DND-41 (cell line): ENCODE measurements around the gene ARSA.
A peak's percentile ranks its signal among the peaks of the same experiment; 100 is the strongest.

Source experiments
- ATAC-seq: fragments of 200-7000 bp; cut with Tn5 transposase; 3 replicates; pipeline ENCODE4 v1.9.1; 2021; ENCODE audit warnings: low read depth; ENCODE audit not compliant: insufficient read depth
- DNase-seq: peaks from one replicate; pipeline ENCODE4 v3.0.0-alpha.2; 2020
- H2AFZ ChIP-seq: 2 replicates; pipeline ENCODE4 v1.6.0; 2012; ENCODE audit warnings: low read depth, low read length
- H3K27ac ChIP-seq: 2 replicates; pipeline ENCODE4 v1.5.1; 2012; ENCODE audit warnings: low read length, inconsistent platforms
- H3K27me3 ChIP-seq: fragments of 200-600 bp; sonication (generic); 2 replicates; pipeline ENCODE4 v1.6.0; 2012; ENCODE audit warnings: low read length, mild to moderate bottlenecking, inconsistent platforms; ENCODE audit not compliant: insufficient read depth, poor library complexity
- H3K36me3 ChIP-seq: 2 replicates; pipeline ENCODE4 v1.5.1; 2012; ENCODE audit warnings: low read length, inconsistent platforms; ENCODE audit not compliant: insufficient read depth
- H3K4me1 ChIP-seq: 2 replicates; pipeline ENCODE4 v1.5.1; 2012; ENCODE audit warnings: mild to moderate bottlenecking, low read length; ENCODE audit not compliant: insufficient read depth
- H3K4me2 ChIP-seq: 2 replicates; pipeline ENCODE4 v1.6.0; 2012; ENCODE audit warnings: mild to moderate bottlenecking, moderate library complexity, low read length, inconsistent platforms; ENCODE audit not compliant: insufficient read depth
- H3K4me3 ChIP-seq, 2 experiments: fragments of 200-600 bp in 1 of 2; shearing (Covaris generic) in 1 of 2; 2 replicates each; pipeline ENCODE4 v1.5.1; 2012 to 2016; ENCODE audit warnings: inconsistent platforms in 2 of 2, low read length in 2 of 2, mild to moderate bottlenecking in 2 of 2, low read depth in 1 of 2, moderate library complexity in 1 of 2
- H3K79me2 ChIP-seq: 2 replicates; pipeline ENCODE4 v1.6.0; 2012; ENCODE audit warnings: low read length, inconsistent platforms; ENCODE audit not compliant: insufficient read depth
- H3K9ac ChIP-seq: 2 replicates; pipeline ENCODE4 v1.6.0; 2012; ENCODE audit warnings: low read depth, mild to moderate bottlenecking, inconsistent platforms, low read length, moderate library complexity
- H3K9me3 ChIP-seq: 2 replicates; pipeline ENCODE4 v1.5.1; 2012; ENCODE audit warnings: low read length, moderate library complexity, mild to moderate bottlenecking, inconsistent platforms; ENCODE audit not compliant: insufficient read depth, severe bottlenecking
- H4K20me1 ChIP-seq: 2 replicates; pipeline ENCODE4 v1.6.0; 2012; ENCODE audit warnings: low read length; ENCODE audit not compliant: insufficient read depth
- CTCF ChIP-seq: IDR thresholded peaks from 2 replicates; pipeline ENCODE4 v1.5.1; 2012; ENCODE audit warnings: borderline replicate concordance, low read length, moderate library complexity, mild to moderate bottlenecking; ENCODE audit not compliant: poor library complexity, severe bottlenecking; ENCODE audit errors: extremely low read depth
- EZH2 ChIP-seq: IDR thresholded peaks from 3 replicates; pipeline ENCODE4 v1.6.1; 2012; ENCODE audit warnings: borderline replicate concordance, low read depth, mild to moderate bottlenecking, moderate library complexity, low read length, inconsistent platforms; ENCODE audit not compliant: severe bottlenecking

The ARSA gene

GRCh38 chr22:50600538-50600937 is 27.4 kb downstream of the ARSA start, which contains the start of gene MAPK8IP2:
Gene MAPK8IP2, plus strand, starts transcription at chr22:50600793. Its CDS starts 26 bp downstream, at chr22:50600819.
- no peak within 1 kb of the TSS for H3K27ac ChIP-seq
- no peaks in the 10 kb centered on the region for H3K9me3 ChIP-seq
- no peaks in the 10 kb centered on the region for H3K27me3 ChIP-seq
- no peaks in the 10 kb centered on the region for H3K79me2 ChIP-seq
- H3K4me2 ChIP-seq = no peak within 1 kb of the TSS
- no peak within 1 kb of the TSS for H3K4me3 ChIP-seq
- DNase-seq = no peak
- TF ChIP-seq CTCF = no peak
- no peak for TF ChIP-seq EZH2
- no peaks in the 10 kb centered on the region for H3K4me1 ChIP-seq
- no peak within 1 kb of the TSS for H2AFZ ChIP-seq
- H3K9ac ChIP-seq = no peak within 1 kb of the TSS
- ATAC-seq = no peak
- H3K36me3 ChIP-seq = no peaks in the 10 kb centered on the region
- no peaks in the 10 kb centered on the region; the same call in 1 of the 2 replicates for H4K20me1 ChIP-seq

- Histone ChIP-seq H3K4me2 (no peak overlapping the region), H4K20me1 (no peaks in the 10 kb centered on the region; the same call in 1 of the 2 replicates), H3K36me3 (no peaks in the 10 kb centered on the region), H3K9me3 (no peaks in the 10 kb centered on the region), H3K9ac (no peak overlapping the region), H3K4me3 (no peak overlapping the region), H3K79me2 (no peaks in the 10 kb centered on the region), H3K27ac (no peak overlapping the region), H2AFZ (no peak overlapping the region), H3K4me1 (no peaks in the 10 kb centered on the region), H3K27me3 (no peaks in the 10 kb centered on the region)
- DNase-seq = peak; percentile 45
- peak; percentile 64 for ATAC-seq
- TF ChIP-seq EZH2 (no peak), CTCF (no peak)
These were observed 28.0 kb downstream of the ARSA start for GRCh38 chr22:50599816-50600455.

DNA sequence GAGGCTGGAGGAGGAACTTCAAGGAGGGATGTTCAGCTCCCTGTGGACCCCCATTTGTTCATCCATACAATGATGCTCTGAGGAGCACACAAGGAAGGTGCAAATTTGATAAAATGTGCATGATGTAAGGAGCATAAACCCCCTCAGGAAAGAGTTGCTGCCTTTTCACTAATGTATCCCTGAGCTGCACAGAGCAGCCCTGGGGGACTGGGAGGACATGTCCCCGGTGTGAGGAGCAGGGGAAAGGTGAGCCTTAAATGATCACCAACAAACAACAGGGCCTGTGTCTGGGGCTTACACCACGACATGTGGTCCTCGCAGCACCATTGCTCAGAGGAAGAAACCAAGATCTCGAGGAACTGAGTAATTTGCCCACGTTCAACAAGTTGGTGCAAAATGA is 30.9 kb downstream of the ARSA start:
- Histone ChIP-seq H3K4me1 (no peaks in the 10 kb centered on the region), H3K4me2 (no peak overlapping the region), H4K20me1 (no peaks in the 10 kb centered on the region; the same call in 1 of the 2 replicates), H3K36me3 (no peaks in the 10 kb centered on the region), H3K4me3 (no peak overlapping the region), H3K27me3 (no peaks in the 10 kb centered on the region), H2AFZ (no peak overlapping the region), H3K27ac (no peak overlapping the region), H3K79me2 (no peaks in the 10 kb centered on the region), H3K9ac (no peak overlapping the region), H3K9me3 (no peaks in the 10 kb centered on the region)
- ATAC-seq (no peak), DNase-seq (no peak)
- no peak for TF ChIP-seq CTCF
